Natural killer cell (primary cell): ENCODE data around the gene TTC36. TPM values are rescaled to one million over a fixed set of nuclear protein-coding genes. Genes with fewer than 3 reads are reported as not detected.

Experiments
- ATAC-seq, 3 donors: fragments of 150-1000 bp in 2 of 3; fragments of 200-7000 bp in 1 of 3; cut with Tn5 transposase; 1 replicate in 1 of 3; 2 replicates in 2 of 3; pipeline ENCODE4 v1.10.0; 2021; ENCODE audit warnings: mild to moderate bottlenecking in 2 of 3, moderate library complexity in 2 of 3
- DNase-seq, 2 donors: peaks; one replicate each; pipeline versions ENCODE4 v3.0.0 to v3.0.0-alpha.2; 2013 to 2021; ENCODE audit warnings: mixed read lengths in 1 of 2
- H3K27ac ChIP-seq: one replicate; pipeline ENCODE4 v1.5.1; 2013; ENCODE audit warnings: mild to moderate bottlenecking, low read length
- H3K27me3 ChIP-seq: one replicate; pipeline ENCODE4 v1.6.1; 2013; ENCODE audit warnings: low read length; ENCODE audit not compliant: control insufficient read depth, insufficient read depth
- H3K36me3 ChIP-seq: one replicate; pipeline ENCODE4 v1.6.1; 2013; ENCODE audit warnings: low read length; ENCODE audit not compliant: control insufficient read depth, insufficient read depth
- H3K4me1 ChIP-seq: one replicate; pipeline ENCODE4 v1.6.1; 2013; ENCODE audit warnings: low read length; ENCODE audit not compliant: control insufficient read depth, insufficient read depth
- H3K4me3 ChIP-seq: one replicate; pipeline ENCODE4 v1.5.1; 2013; ENCODE audit warnings: low read length
- H3K9me3 ChIP-seq: one replicate; pipeline ENCODE4 v1.6.1; 2013; ENCODE audit warnings: low read length; ENCODE audit not compliant: control insufficient read depth, insufficient read depth
- H3K27ac Mint-ChIP-seq, 2 donors: one replicate each; pipeline ENCODE4 v1.8.0; 2022; ENCODE audit warnings: mild to moderate bottlenecking in 2 of 2, mixed read lengths in 2 of 2, moderate library complexity in 1 of 2
- H3K27me3 Mint-ChIP-seq, 2 donors: one replicate each; pipeline ENCODE4 v1.8.0; 2022; ENCODE audit warnings: low read depth in 2 of 2, mixed read lengths in 2 of 2
- H3K36me3 Mint-ChIP-seq: one replicate; pipeline ENCODE4 v1.8.0; 2022; ENCODE audit warnings: mixed read lengths
- H3K4me1 Mint-ChIP-seq, 2 donors: one replicate each; pipeline ENCODE4 v1.8.0; 2022; ENCODE audit warnings: mixed read lengths in 2 of 2
- H3K4me3 Mint-ChIP-seq: one replicate; pipeline ENCODE4 v1.8.0; 2022; ENCODE audit warnings: mild to moderate bottlenecking, moderate library complexity, mixed read lengths
- H3K9me3 Mint-ChIP-seq, 2 donors: one replicate each; pipeline ENCODE4 v1.8.0; 2022; ENCODE audit warnings: mixed read lengths in 2 of 2
- CTCF ChIP-seq: fragments of 200-600 bp; IDR thresholded peaks from one replicate; pipeline ENCODE4 v1.8.0; 2022; ENCODE audit warnings: antibody characterized with exemption
- WGBS: methylation state at CpG from one replicate; pipeline ENCODE4 v1.1.7; 2013; ENCODE audit warnings: missing lambda C conversion rate; ENCODE audit not compliant: insufficient coverage; 5-methylcytosine and 5-hydroxymethylcytosine counted together
- intact Hi-C: fragments of 100-400 bp; cut with micrococcal nuclease; formaldehyde crosslinking; loops from one replicate; pipeline ENCODE4 v1.14.2; 2022
- total RNA-seq, 4 donors: library from RNA; stranded (reverse); fragments of 120-200 nt in 1 of 4; gene quantifications; one replicate each; pipeline versions ENCODE4 v1.2.3 to v1.2.4, GENCODE V29; 2013 to 2022

The TTC36 gene
- total RNA-seq, 3 donors from 2014 or later (not counting 1 experiment from before 2014, with no cell fraction given), result 0.43 TPM; not detected in 2

- Mint-ChIP-seq H3K4me3 (no peak overlapping the region), H3K27me3 (no peaks in the 10 kb centered on the region), H3K4me1 (peaks cover 8 to 14% of the 10 kb centered on the region in 2 donors), H3K27ac (peak overlapping the region in 1 of 2 donors; percentile 41), H3K36me3 (peaks cover 15% of the 10 kb centered on the region), H3K9me3 (no peaks in the 10 kb centered on the region)
- H3K9me3 ChIP-seq, result no peaks in the 10 kb centered on the region
- H3K36me3 ChIP-seq, result peaks cover 55% of the 10 kb centered on the region
- no peak overlapping the region for H3K27ac ChIP-seq
- no peak overlapping the region for H3K4me3 ChIP-seq
- TF ChIP-seq CTCF, result no peak
- H3K27me3 ChIP-seq, result no peaks in the 10 kb centered on the region
- intact Hi-C loops, result no loop called here
- H3K4me1 ChIP-seq, result no peaks in the 10 kb centered on the region
- ATAC-seq (no peak), DNase-seq (no peak)
- 76% methylated on average over 6 of the region's 6 CpGs for WGBS
These were observed 4.7 kb upstream of the TTC36 start for GRCh38 chr11:118522571-118523072.

- Histone ChIP-seq H3K27me3 (no peaks in the 10 kb centered on the region), H3K4me3 (no peak overlapping the region), H3K4me1 (no peaks in the 10 kb centered on the region), H3K27ac (no peak overlapping the region), H3K36me3 (peaks cover 46% of the 10 kb centered on the region), H3K9me3 (no peaks in the 10 kb centered on the region)
- H3K27ac Mint-ChIP-seq, result peak overlapping the region; percentile 10 to 39
- TF ChIP-seq CTCF, result no peak
- H3K27me3 Mint-ChIP-seq, result no peaks in the 10 kb centered on the region
- peaks cover 14 to 20% of the 10 kb centered on the region in 2 donors for H3K4me1 Mint-ChIP-seq
- no peaks in the 10 kb centered on the region for H3K9me3 Mint-ChIP-seq
- H3K4me3 Mint-ChIP-seq, result no peak overlapping the region
- peaks cover 14% of the 10 kb centered on the region for H3K36me3 Mint-ChIP-seq
- ATAC-seq (no peak), DNase-seq (no peak)
- intact Hi-C loops, result no loop called here
These were observed 2.9 kb upstream of the TTC36 start for GRCh38 chr11:118524356-118524755.

- WGBS, result 81% methylated on average over 5 of the region's 6 CpGs
- Mint-ChIP-seq H3K36me3 (peaks cover 9% of the 10 kb centered on the region), H3K27ac (peak overlapping the region; percentile 10 to 39), H3K4me1 (peaks cover 20 to 24% of the 10 kb centered on the region in 2 donors), H3K4me3 (no peak overlapping the region), H3K9me3 (no peaks in the 10 kb centered on the region), H3K27me3 (no peaks in the 10 kb centered on the region)
- ATAC-seq (no peak), DNase-seq (no peak)
- H3K4me3 ChIP-seq, result no peak overlapping the region
- H3K27ac ChIP-seq, result no peak overlapping the region
- intact Hi-C loops, result no loop called here
- H3K9me3 ChIP-seq, result no peaks in the 10 kb centered on the region
- H3K4me1 ChIP-seq, result peaks cover 6% of the 10 kb centered on the region
- no peak for TF ChIP-seq CTCF
- no peaks in the 10 kb centered on the region for H3K27me3 ChIP-seq
- peaks cover 41% of the 10 kb centered on the region for H3K36me3 ChIP-seq
These were observed 2.4 kb upstream of the TTC36 start for GRCh38 chr11:118524757-118525470.
